ENCODE measurements around the gene WNT4. TPM values are rescaled to one million over a fixed set of nuclear protein-coding genes. Genes with fewer than 3 reads are reported as not detected.
"Not testable (repeated sequence)": the region's sequence is repeated elsewhere in the genome, so short reads cannot be mapped to it uniquely, and the experiment has no call there.

The WNT4 gene
- total RNA-seq, 2 experiments from 2014 or later, result not detected

- Mint-ChIP-seq H3K4me3 (no peak overlapping the region), H3K27ac (peak overlapping the region; percentile 81), H3K36me3 (ENCODE audit: low read depth) (peaks cover 98% of the 10 kb centered on the region), H3K27me3 (no peaks in the 10 kb centered on the region), H3K9me3 (no peaks in the 10 kb centered on the region), H3K4me1 (ENCODE audit: low read depth) (peaks cover 72% of the 10 kb centered on the region)
- POLR2A ChIA-PET, result interaction anchor here (0.9 to 1.7 kb wide), 6 partner anchors 9 to 69 kb away, joined by 3 to 17 read pairs (median 5); partner anchors contain the start of gene CDC42
- CTCF ChIA-PET, result interaction anchor here (1.6 to 2.5 kb wide), 5 partner anchors 12 to 71 kb away, joined by 6 to 12 read pairs (median 9); partner anchors contain the start of gene CDC42
- Histone ChIP-seq H3K36me3 (ENCODE audit: insufficient read depth, low read length) (peaks cover 83% of the 10 kb centered on the region), H3K4me3 (ENCODE audit: low read length) (no peak overlapping the region), H3K27ac (ENCODE audit: low read depth in 1 of 2, low read length in 2 of 2) (peak overlapping the region in 1 of 2 donors; percentile 30), H3K9me3 (ENCODE audit: control insufficient read depth in 1 of 2, insufficient read depth in 1 of 2, low read length in 2 of 2) (no peaks in the 10 kb centered on the region), H3K4me1 (ENCODE audit: insufficient read depth, low read length) (peaks cover 24% of the 10 kb centered on the region), H3K27me3 (ENCODE audit: control insufficient read depth in 1 of 2, insufficient read depth in 2 of 2, low read length in 2 of 2) (no peaks in the 10 kb centered on the region)
- no peak for ATAC-seq (ENCODE audit: poor library complexity)
- no peak for TF ChIP-seq CTCF (IDR thresholded peaks at IDR 0.05)
- intact Hi-C loops (cut with DNase I, micrococcal nuclease), result loop anchor here in 1 of 2 experiments (5.0 kb wide), 2 partner anchors 36 to 66 kb away; no protein-coding TSS in a partner anchor
- DNase-seq, result no peak
These were observed 49.4 kb downstream of the WNT4 start for GRCh38 chr1:22093513-22093912.

DNA sequence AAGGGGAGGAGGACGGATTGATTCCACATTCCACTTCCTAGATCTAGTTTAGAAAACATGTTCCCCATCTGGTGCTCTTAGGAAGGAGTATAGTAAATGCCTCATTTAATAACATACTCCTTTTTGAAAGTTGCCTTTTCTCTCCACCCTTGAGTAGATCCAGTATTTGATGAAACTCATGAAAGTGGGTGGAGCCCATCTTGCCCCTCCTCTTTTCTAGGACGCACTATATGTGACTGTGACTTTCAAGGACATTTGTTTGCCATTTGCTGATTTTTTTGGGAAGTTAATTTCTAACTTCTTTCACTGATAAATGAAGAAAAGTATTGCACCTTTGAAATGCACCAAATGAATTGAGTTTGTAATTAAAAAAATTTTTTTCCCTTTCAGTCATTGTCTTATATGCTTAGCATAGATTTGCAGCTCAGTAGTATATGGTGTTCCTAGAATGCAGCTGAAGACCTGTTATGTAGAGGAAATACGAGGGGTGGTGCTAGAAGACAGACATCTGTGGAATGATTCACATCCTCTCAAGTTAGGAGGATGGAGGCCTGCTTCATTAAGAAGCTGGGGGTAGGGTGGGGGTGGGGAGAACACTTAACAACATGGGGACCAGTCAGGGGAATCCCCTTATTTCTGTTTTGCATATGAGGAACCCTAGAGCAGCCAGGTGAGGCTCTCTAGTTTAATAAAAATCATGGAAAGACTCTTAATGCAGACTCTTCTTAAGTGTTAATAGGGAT, 50.7 kb downstream of the WNT4 start:
- H3K27ac ChIP-seq (ENCODE audit: low read depth in 1 of 2, low read length in 2 of 2), result not testable (repeated sequence)

GRCh38 chr1:22090867-22091266, 52.0 kb downstream of the WNT4 start:
- ChIA-PET CTCF (interaction anchor here (1.8 to 2.3 kb wide), 2 partner anchors 51 to 67 kb away, joined by 3 to 8 read pairs; no protein-coding TSS in a partner anchor), POLR2A (interaction anchor here (0.8 to 3.5 kb wide), 9 partner anchors 8 to 68 kb away, joined by 3 to 27 read pairs (median 8); partner anchors contain the start of gene CDC42)
- peaks cover 32% of the 10 kb centered on the region for H3K4me1 ChIP-seq (ENCODE audit: insufficient read depth, low read length)
- peaks cover 86% of the 10 kb centered on the region for H3K36me3 ChIP-seq (ENCODE audit: insufficient read depth, low read length)
- peak overlapping the region; percentile 32 for H3K4me3 Mint-ChIP-seq
- no peaks in the 10 kb centered on the region for H3K27me3 Mint-ChIP-seq
- peaks cover 85% of the 10 kb centered on the region for H3K4me1 Mint-ChIP-seq (ENCODE audit: low read depth)
- H3K36me3 Mint-ChIP-seq (ENCODE audit: low read depth), result peaks cover 98% of the 10 kb centered on the region
- H3K27ac Mint-ChIP-seq, result peak overlapping the region; percentile 81
- TF ChIP-seq CTCF (IDR thresholded peaks at IDR 0.05), result no peak
- DNase-seq, result no peak
- H3K27me3 ChIP-seq (ENCODE audit: control insufficient read depth in 1 of 2, insufficient read depth in 2 of 2, low read length in 2 of 2), result no peaks in the 10 kb centered on the region
- intact Hi-C loops (cut with DNase I, micrococcal nuclease), result loop anchor here in 1 of 2 experiments (5.0 kb wide), 2 partner anchors 34 to 64 kb away; no protein-coding TSS in a partner anchor
- H3K27ac ChIP-seq (ENCODE audit: low read depth in 1 of 2, low read length in 2 of 2), result no peak overlapping the region
- ATAC-seq (ENCODE audit: poor library complexity), result no peak
- no peak overlapping the region for H3K4me3 ChIP-seq (ENCODE audit: low read length)
- H3K9me3 ChIP-seq (ENCODE audit: control insufficient read depth in 1 of 2, insufficient read depth in 1 of 2, low read length in 2 of 2), result no peaks in the 10 kb centered on the region
- H3K9me3 Mint-ChIP-seq, result no peaks in the 10 kb centered on the region

More for the DNA sequence above, 50.7 kb downstream of the WNT4 start:
- POLR2A ChIA-PET, result interaction anchor here (0.8 to 1.7 kb wide), 6 partner anchors 19 to 67 kb away, joined by 3 to 17 read pairs (median 4); partner anchors contain the start of gene CDC42
- Mint-ChIP-seq H3K27ac (peak overlapping the region; percentile 81), H3K36me3 (ENCODE audit: low read depth) (peaks cover 98% of the 10 kb centered on the region), H3K4me1 (ENCODE audit: low read depth) (peaks cover 76% of the 10 kb centered on the region), H3K4me3 (peak overlapping the region; percentile 0)
- Histone ChIP-seq H3K4me1 (ENCODE audit: insufficient read depth, low read length) (peaks cover 27% of the 10 kb centered on the region), H3K36me3 (ENCODE audit: insufficient read depth, low read length) (peaks cover 85% of the 10 kb centered on the region)
- H3K4me3 ChIP-seq (ENCODE audit: low read length); H3K27me3 ChIP-seq (ENCODE audit: control insufficient read depth in 1 of 2, insufficient read depth in 2 of 2, low read length in 2 of 2); H3K9me3 ChIP-seq (ENCODE audit: control insufficient read depth in 1 of 2, insufficient read depth in 1 of 2, low read length in 2 of 2); H3K9me3 Mint-ChIP-seq; H3K27me3 Mint-ChIP-seq: not testable (repeated sequence)
- ATAC-seq (ENCODE audit: poor library complexity) (peak; percentile 86), DNase-seq (peak in 10 of 14 experiments; percentile 9 to 83 (median 33))
- CTCF ChIA-PET, result interaction anchor here (0.6 to 2.5 kb wide), 10 partner anchors 9 to 69 kb away, joined by 3 to 12 read pairs (median 6); partner anchors contain the start of gene CDC42
- intact Hi-C loops (cut with DNase I, micrococcal nuclease), result loop anchor here in 1 of 2 experiments (5.0 kb wide), 2 partner anchors 35 to 65 kb away; no protein-coding TSS in a partner anchor

Data from CD4-positive, alpha-beta T cell (primary cell).